Ramos (cell line): ENCODE results near the gene FAAH.

ENCODE experiments used
- in situ Hi-C: fragments of 300-500 bp; cut with MboI; formaldehyde crosslinking; loops from one replicate; pipeline ENCODE4 v1.14.3; 2022; ENCODE audit warnings: low sequenced_read_pairs; ENCODE audit not compliant: unreplicated experiment

FAAH gene

DNA sequence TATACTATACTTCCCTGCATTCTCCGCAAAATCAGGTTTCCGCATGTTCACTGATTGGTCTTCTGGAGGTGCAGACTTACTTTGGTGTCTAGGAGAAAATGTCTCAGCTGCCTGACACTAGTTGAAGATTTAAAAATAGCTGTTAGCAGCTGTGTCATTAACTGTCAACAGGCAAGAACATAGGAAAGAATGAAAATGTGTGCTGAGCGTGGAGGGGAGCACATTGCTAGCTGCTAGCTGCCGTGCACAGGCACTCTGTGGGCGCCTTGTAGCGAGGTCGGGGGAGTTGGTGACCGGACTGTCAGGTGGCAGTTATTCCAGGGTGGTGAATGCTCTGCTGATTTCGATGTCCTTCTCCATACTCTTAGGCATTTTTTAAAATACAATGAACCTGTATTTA is 5.2 kb downstream of the FAAH start:
- in situ Hi-C loops = no loop called here

GRCh38 chr1:46400421-46400820 is 6.3 kb downstream of the FAAH start:
- in situ Hi-C loops = no loop called here

DNA sequence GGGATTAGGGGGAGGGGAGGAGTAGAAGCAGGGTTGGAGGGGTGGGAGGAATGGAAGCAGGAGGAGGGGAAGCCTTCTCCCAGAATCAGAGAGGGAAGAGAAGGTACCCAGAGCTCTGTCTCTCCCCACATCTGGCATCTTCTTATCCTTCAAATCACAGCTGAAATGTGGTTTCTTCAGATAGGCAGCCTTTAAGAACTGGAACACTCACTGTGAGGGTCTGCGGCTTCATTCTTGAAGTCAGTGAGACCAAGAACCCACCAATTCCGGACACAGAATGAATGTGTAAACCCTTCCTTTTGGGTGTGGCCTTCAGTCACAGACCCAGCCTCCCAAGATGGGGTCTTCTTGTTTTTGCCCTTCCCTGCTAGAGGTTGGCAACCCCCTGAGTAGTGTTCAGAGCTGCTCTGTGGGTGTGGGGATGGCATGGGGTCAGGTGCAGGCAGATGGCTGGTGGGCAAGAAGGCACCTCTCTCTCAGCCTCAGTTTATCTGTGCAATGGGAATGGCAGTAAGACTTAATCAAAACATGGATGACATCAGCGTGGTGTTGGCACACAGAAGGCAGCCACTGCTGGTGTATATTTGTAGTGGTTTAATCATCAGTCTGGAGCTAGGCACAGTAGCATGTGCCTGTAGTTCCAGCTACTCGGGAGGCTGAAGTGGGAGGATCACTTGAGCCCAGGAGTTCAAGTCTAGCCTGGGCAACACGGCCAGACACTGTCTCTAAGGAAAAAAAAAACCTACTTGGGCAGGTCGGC is 7.2 kb downstream of the FAAH start:
- in situ Hi-C loops = no loop called here

DNA sequence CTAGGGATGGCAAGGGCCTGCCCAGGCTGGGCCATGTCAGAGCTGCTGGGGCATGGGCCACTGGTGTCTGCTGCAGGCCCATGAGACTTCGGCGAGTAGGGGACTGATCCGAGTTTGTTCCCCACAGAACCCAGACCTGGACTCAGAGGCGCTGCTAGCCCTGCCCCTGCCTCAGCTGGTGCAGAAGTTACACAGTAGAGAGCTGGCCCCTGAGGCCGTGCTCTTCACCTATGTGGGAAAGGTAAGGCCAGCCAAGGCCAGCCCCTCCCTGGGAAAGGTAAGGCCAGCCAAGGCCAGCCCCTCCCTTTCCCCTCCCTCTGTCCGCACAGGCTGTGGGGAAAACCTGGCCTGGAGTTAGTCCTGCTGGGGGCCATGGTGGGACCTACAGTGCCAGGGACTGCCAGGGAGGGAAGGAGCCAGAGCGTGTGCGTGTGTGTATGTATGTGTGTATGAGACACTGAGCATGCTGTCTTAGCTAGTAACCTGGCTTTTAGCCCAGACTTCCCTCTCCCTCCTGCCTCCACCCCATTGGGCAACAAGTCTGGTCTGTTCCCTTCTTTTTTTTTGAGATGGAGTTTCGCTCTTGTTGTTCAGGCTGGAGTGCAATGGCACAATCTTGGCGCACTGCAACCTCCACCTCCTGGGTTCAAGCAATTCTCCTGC is 8.0 kb downstream of the FAAH start:
- in situ Hi-C loops = no loop called here

- in situ Hi-C loops = no loop called here
Observed at GRCh38 chr1:46403916-46404315, 9.8 kb downstream of the FAAH start.

GRCh38 chr1:46404482-46405196 is 10.5 kb downstream of the FAAH start:
- in situ Hi-C loops = no loop called here

- in situ Hi-C loops = no loop called here
Observed at GRCh38 chr1:46405197-46405555, 11.1 kb downstream of the FAAH start.

DNA sequence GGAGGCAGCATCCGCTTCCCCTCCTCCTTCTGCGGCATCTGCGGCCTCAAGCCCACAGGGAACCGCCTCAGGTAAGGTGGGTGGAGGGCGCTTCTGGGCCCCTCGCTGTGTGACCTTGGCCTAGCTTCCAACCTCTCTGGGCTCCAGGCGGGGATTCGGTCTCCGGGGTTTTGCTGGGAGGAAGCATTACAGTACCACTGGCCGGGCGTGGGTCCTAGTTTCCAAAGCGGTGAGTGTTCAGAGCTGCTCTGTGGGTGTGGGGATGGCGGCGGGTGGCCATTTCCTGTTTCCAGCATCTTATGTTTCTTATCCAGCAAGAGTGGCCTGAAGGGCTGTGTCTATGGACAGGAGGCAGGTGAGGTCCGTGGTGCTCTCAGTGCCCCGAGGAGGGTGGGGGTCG is 11.6 kb downstream of the FAAH start:
- in situ Hi-C loops = no loop called here

- in situ Hi-C loops = no loop called here
Observed at GRCh38 chr1:46406881-46407608, 12.9 kb downstream of the FAAH start.

DNA sequence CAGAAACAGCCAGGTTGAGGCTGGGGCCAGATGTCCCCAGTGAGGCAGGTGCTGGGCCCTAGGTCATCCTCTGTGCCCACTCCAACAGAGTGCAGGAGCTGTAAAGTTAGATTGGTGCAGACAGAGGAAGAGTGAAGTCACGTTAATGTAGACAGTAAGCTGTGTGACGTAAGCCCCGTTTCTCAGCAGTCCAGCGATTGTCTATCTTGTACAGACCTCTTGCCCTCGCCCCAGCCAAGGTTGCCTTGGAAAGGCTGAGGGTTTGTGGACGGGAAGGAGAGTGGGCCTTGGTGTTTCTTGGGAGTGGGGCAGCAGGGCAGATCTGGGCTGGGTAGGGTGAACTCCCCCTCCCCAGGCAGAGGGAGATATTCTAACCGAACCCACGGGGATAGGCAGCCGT is 13.5 kb downstream of the FAAH start:
- in situ Hi-C loops = no loop called here

- in situ Hi-C loops = no loop called here
Observed at GRCh38 chr1:46408356-46409062, 14.4 kb downstream of the FAAH start.

DNA sequence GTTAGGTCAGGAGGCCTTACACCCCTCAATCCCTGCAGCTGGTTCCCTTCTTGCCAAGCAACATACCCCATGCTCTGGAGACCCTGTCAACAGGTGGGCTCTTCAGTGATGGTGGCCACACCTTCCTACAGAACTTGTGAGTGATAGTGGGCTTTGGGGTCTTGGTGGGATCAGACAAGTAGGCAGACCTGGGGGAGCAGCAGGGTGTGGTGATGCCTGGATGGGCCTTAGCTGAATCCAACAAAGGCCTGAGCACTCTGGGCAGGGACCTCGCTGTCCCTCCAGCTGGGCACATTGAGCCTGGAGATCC is 14.9 kb downstream of the FAAH start:
- in situ Hi-C loops = no loop called here

DNA sequence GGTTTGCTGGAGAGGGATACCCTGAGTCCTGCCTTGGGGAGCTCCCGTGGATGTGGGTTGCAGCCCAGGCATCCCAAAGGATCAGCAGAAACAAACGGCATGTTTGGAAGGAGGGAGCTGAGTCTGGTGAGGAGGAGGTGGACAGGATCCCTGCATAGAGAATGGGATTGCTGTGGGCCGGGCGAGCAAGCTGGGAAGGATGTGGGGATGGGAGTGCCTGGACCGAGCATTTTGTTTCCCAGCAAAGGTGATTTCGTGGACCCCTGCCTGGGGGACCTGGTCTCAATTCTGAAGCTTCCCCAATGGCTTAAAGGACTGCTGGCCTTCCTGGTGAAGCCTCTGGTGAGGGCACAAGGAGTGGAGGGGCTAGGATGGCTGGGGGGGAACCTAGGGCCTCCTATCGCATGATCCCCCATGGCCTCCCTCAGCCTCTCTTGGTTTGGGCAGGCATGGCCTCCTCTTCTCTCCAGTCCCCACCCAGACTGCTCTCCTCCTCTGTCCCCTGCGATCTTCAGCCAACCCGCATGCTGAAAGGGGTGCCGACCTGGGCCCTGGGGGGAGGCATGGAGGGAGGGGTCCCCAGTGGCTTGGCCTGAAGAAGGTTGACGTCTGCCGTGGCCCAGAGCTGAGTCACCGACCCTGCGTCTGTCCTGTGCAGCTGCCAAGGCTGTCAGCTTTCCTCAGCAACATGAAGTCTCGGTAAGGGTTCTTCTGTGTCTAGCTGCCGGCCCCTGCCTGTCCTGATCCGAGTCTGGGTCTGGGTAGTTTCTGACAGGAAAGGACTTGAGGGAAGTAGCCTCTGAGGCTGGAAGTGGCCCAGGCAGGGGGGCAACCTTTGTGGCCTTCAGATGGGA is 16.3 kb downstream of the FAAH start:
- in situ Hi-C loops = no loop called here

DNA sequence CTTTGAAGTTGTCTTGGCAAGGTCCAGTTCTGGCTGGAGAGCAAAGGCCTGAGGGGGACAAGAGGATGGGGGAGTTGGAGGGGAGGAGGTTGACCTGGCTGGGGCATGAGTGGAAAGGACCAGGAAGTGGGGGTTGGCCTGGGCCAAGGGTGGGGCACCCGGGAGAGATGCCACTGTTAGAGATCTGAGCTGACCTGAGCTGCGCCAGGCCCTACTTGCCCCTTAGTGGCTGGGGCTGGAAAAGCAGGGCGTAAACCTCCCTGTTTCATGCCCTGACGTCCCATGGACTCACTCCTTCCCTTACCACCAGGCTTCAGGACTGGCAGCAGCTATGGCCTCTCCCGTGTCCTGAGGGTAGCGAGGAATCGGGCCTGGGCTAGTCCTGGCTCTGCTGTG is 16.9 kb downstream of the FAAH start:
- in situ Hi-C loops = no loop called here

GRCh38 chr1:46411601-46412341 is 17.7 kb downstream of the FAAH start:
- in situ Hi-C loops = no loop called here

DNA sequence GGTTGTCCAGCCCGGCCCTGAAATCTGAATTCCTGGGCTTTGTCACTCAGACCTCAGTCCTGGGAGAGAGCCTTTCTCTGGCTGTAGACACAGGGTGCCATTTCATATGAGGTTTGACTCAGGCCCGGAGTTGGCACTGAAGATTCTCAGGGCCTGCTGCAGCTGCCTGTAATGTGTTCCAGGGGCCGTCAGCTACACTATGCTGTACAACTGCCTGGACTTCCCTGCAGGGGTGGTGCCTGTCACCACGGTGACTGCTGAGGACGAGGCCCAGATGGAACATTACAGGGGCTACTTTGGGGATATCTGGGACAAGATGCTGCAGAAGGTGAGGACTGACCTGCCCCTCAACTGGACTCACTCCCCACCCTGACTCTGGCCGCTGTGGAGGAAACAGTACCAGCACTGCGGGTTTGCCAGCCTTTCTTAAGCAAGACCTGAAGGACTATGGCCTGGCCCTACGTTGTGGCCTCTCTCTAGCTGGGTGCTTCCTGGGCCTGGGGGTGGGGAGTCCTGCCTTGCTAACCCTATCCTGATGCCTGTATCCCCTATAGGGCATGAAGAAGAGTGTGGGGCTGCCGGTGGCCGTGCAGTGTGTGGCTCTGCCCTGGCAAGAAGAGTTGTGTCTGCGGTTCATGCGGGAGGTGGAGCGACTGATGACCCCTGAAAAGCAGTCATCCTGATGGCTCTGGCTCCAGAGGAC is 18.9 kb downstream of the FAAH start:
- in situ Hi-C loops = no loop called here

- in situ Hi-C loops = no loop called here
Observed at GRCh38 chr1:46413596-46413985, 19.5 kb downstream of the FAAH start.

- in situ Hi-C loops = no loop called here
Observed at GRCh38 chr1:46415514-46415913, 21.4 kb downstream of the FAAH start.
